RWPE2 (cell line): ENCODE results near the gene GALC.

ENCODE experiments used
- ATAC-seq: fragments of 200-7000 bp; cut with Tn5 transposase; 3 replicates; pipeline ENCODE4 v1.9.1; 2021; ENCODE audit warnings: low read depth
- DNase-seq: peaks from one replicate; pipeline ENCODE4 v3.0.0-alpha.2; 2020; ENCODE audit warnings: low spot score
- H3K27ac ChIP-seq: fragments of 450-650 bp; 2 replicates; pipeline ENCODE4 v1.5.1; 2017; ENCODE audit warnings: mild to moderate bottlenecking; ENCODE audit not compliant: poor library complexity, severe bottlenecking
- H3K27me3 ChIP-seq: fragments of 250-450 bp; sonication (Bioruptor Pico); 2 replicates; pipeline ENCODE4 v1.5.1; 2021; ENCODE audit warnings: mild to moderate bottlenecking, moderate library complexity; ENCODE audit not compliant: insufficient read depth, poor library complexity, severe bottlenecking
- H3K36me3 ChIP-seq: fragments of 250-450 bp; sonication (Bioruptor Pico); 2 replicates; pipeline ENCODE4 v1.5.1; 2020; ENCODE audit warnings: low read depth, mild to moderate bottlenecking, moderate library complexity
- H3K4me1 ChIP-seq: fragments of 250-450 bp; sonication (Bioruptor Pico); 2 replicates; pipeline ENCODE4 v1.5.1; 2021; ENCODE audit warnings: mild to moderate bottlenecking, moderate library complexity; ENCODE audit not compliant: insufficient read depth, poor library complexity, severe bottlenecking
- H3K4me3 ChIP-seq: fragments of 250-450 bp; sonication (Bioruptor Pico); 2 replicates; pipeline ENCODE4 v1.5.1; 2021; ENCODE audit warnings: mild to moderate bottlenecking, moderate library complexity; ENCODE audit not compliant: severe bottlenecking
- H3K9me3 ChIP-seq: fragments of 250-450 bp; sonication (Bioruptor Pico); 2 replicates; pipeline ENCODE4 v1.5.1; 2021; ENCODE audit warnings: mild to moderate bottlenecking, moderate library complexity; ENCODE audit not compliant: severe bottlenecking
- TF ChIP-seq, protein P1 (sequence below): fragments of 450-650 bp; IDR thresholded peaks from one replicate; pipeline ENCODE4 v1.5.1; 2017; ENCODE audit warnings: mild to moderate bottlenecking, moderate library complexity; ENCODE audit not compliant: poor library complexity, severe bottlenecking

GALC gene

DNA sequence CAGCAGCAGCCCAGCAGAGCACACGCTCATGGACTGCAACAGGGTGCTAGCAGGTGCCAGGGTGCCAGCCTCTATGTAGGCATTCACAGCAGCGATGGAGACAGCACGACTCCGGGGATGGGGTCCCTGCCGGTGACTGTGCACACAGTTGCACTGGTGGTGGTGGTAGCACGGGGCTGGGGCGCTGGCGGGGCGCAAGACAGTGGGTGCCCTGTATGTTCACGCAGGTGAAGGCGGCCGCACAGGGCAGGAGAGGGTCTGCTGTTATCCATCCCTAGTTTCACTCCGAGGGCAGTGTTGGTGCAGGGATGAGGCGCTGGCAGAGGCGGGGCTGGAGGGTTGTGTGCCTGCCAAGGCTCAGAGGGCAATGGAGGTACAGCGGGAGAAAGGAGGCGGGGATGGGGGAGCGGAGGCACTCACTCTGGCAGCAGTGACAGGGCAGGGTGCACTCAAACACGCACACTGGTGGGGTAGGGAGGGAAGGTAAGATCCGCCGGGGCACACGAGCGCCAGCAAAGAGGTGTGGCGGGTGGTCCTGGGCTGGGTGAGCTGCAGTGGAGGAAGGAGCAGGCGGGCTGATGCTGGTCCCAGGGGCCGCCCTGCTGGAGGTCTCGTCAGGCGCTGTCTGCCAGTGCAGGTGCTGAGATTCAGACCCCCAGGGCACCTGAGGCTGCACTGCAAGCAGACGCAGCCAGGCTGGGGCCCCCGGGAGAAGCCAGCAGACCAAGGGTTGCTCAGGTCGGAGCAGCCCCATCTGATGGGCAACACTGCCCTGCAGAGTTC is 76.7 kb downstream of the GALC start:
- no peak for DNase-seq
- H3K4me3 ChIP-seq = no peak overlapping the region
- ATAC-seq = peak; percentile 10; the same call in 1 of the 3 replicates
- TF ChIP-seq, protein P1, sequence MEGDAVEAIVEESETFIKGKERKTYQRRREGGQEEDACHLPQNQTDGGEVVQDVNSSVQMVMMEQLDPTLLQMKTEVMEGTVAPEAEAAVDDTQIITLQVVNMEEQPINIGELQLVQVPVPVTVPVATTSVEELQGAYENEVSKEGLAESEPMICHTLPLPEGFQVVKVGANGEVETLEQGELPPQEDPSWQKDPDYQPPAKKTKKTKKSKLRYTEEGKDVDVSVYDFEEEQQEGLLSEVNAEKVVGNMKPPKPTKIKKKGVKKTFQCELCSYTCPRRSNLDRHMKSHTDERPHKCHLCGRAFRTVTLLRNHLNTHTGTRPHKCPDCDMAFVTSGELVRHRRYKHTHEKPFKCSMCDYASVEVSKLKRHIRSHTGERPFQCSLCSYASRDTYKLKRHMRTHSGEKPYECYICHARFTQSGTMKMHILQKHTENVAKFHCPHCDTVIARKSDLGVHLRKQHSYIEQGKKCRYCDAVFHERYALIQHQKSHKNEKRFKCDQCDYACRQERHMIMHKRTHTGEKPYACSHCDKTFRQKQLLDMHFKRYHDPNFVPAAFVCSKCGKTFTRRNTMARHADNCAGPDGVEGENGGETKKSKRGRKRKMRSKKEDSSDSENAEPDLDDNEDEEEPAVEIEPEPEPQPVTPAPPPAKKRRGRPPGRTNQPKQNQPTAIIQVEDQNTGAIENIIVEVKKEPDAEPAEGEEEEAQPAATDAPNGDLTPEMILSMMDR = no peak
- H3K36me3 ChIP-seq = no peaks in the 10 kb centered on the region
- no peaks in the 10 kb centered on the region for H3K4me1 ChIP-seq
- peaks cover 13% of the 10 kb centered on the region for H3K27me3 ChIP-seq
- H3K9me3 ChIP-seq = no peaks in the 10 kb centered on the region
- no peak overlapping the region for H3K27ac ChIP-seq

DNA sequence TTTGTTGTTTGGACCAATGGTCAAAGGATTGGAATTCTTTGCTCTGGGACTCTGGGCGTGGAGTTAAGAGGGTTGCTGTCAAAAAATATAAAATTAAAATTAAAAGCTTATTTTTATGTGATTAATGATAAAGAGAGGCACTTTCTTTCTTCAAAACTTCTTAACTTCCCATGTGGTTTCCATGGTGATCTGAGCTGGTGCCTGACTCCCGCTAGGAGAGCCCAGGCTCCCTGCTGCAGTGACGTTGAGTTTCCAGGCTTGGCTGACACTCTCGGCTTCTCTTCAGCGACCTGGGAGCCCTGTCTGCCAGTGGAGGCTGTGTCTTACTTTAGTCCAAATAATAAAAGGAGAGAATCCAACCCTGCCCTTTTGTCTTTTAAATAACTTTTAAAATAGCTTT is 84.4 kb downstream of the GALC start:
- H3K27ac ChIP-seq = no peak overlapping the region
- TF ChIP-seq, protein P1 = no peak
- DNase-seq (no peak), ATAC-seq (0 out of 3 replicates have a peak, but pooled peaks have one; percentile 21)
- H3K36me3 ChIP-seq = no peaks in the 10 kb centered on the region
- H3K27me3 ChIP-seq = no peaks in the 10 kb centered on the region
- no peak overlapping the region for H3K4me3 ChIP-seq
- H3K4me1 ChIP-seq = no peaks in the 10 kb centered on the region
- H3K9me3 ChIP-seq = no peaks in the 10 kb centered on the region

DNA sequence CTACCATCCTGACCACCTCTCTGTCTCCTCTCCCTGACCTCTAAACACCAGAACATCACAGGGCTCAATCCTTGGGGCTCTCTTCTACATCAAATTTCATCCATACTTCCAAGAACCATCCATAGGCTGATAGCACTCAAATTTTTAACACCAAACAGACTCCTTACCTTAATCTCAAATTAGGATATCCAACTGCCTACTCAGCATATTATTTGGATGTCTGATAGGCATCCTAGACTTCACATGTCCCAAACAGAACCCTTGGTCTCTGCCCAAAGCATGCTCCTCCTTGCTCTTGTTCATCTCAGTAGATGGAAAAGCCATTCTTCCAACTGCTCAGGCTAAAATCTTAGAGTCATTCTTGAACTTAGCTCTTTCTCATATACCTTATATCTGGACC is 91.3 kb downstream of the GALC start:
- no peak for ATAC-seq
- H3K4me1 ChIP-seq = no peaks in the 10 kb centered on the region
- H3K36me3 ChIP-seq = no peaks in the 10 kb centered on the region
- TF ChIP-seq, protein P1 = no peak
- no peaks in the 10 kb centered on the region for H3K27me3 ChIP-seq
- H3K27ac ChIP-seq = no peak overlapping the region
- H3K4me3 ChIP-seq = no peak overlapping the region
- no peak for DNase-seq
- no peaks in the 10 kb centered on the region for H3K9me3 ChIP-seq

DNA sequence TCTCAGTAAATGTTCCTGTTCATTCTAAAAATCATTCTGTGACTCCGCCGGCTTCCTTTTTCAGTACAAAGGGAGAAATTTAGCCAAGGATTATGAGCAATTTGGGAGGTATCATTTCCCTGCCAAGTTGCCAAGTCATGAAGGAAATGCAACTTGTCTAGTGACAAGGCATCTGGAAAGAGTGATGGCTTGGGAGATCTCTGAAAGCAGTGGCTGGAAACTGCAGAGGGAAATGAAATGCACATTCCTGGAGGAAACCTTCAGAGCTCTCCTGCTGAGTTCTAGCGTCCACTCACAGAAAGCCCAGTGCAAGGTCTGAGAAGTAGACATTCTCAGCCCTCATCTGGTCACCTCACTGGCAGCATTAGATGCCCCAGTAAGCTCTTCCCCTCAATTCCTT is 91.7 kb downstream of the GALC start:
- H3K36me3 ChIP-seq = no peaks in the 10 kb centered on the region
- no peak for DNase-seq
- H3K9me3 ChIP-seq = no peaks in the 10 kb centered on the region
- no peaks in the 10 kb centered on the region for H3K27me3 ChIP-seq
- no peak for ATAC-seq
- H3K4me3 ChIP-seq = no peak overlapping the region
- no peaks in the 10 kb centered on the region for H3K4me1 ChIP-seq
- TF ChIP-seq, protein P1 = no peak
- H3K27ac ChIP-seq = no peak overlapping the region

DNA sequence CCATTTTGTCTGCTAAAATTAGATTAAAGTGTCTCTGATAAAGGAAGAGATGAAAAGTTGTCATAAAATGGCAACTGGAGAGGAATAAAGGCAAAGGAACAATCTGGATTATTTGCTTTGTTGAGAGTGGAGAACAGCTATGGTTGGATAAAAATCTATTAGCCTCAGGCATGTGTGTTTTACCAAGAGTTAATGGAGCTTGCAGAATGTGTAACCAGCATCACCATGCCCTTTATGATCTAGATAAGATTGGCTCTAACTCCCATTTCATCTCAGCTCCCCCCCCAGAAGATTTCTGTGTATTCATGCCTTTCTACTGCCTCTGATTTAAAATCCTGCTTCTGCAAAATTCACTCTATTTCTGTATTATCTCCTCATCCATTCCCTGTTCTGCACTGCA is 93.8 kb downstream of the GALC start:
- no peaks in the 10 kb centered on the region for H3K9me3 ChIP-seq
- H3K4me1 ChIP-seq = no peaks in the 10 kb centered on the region
- DNase-seq (no peak), ATAC-seq (no peak)
- TF ChIP-seq, protein P1 = no peak
- H3K4me3 ChIP-seq = no peak overlapping the region
- no peaks in the 10 kb centered on the region for H3K36me3 ChIP-seq
- no peak overlapping the region for H3K27ac ChIP-seq
- H3K27me3 ChIP-seq = no peaks in the 10 kb centered on the region
